Endothelial cell (in vitro differentiated cells): Measurements from ENCODE around the gene PTPRM. TPM values are rescaled to one million over a fixed set of nuclear protein-coding genes. Genes with fewer than 3 reads are reported as not detected.

Experiments
- DNase-seq: peaks from one replicate; pipeline ENCODE4 v3.0.0; 2021; ENCODE audit warnings: low spot score
- H3K27ac Mint-ChIP-seq: one replicate; pipeline ENCODE4 v1.8.0; 2021; ENCODE audit warnings: mixed read lengths, inconsistent platforms; ENCODE audit not compliant: unreplicated experiment
- H3K27me3 Mint-ChIP-seq: one replicate; pipeline ENCODE4 v1.8.0; 2021; ENCODE audit warnings: mild to moderate bottlenecking, moderate library complexity, mixed read lengths, inconsistent platforms; ENCODE audit not compliant: unreplicated experiment
- H3K36me3 Mint-ChIP-seq: one replicate; pipeline ENCODE4 v1.8.0; 2021; ENCODE audit warnings: mild to moderate bottlenecking, low read depth, mixed read lengths, inconsistent platforms; ENCODE audit not compliant: unreplicated experiment
- H3K4me1 Mint-ChIP-seq: one replicate; pipeline ENCODE4 v1.8.0; 2021; ENCODE audit warnings: mild to moderate bottlenecking, mixed read lengths, inconsistent platforms; ENCODE audit not compliant: unreplicated experiment
- H3K4me3 Mint-ChIP-seq: one replicate; pipeline ENCODE4 v1.8.0; 2021; ENCODE audit warnings: mild to moderate bottlenecking, mixed read lengths, inconsistent platforms; ENCODE audit not compliant: unreplicated experiment
- H3K9me3 Mint-ChIP-seq: one replicate; pipeline ENCODE4 v1.8.0; 2021; ENCODE audit warnings: mixed read lengths, inconsistent platforms; ENCODE audit not compliant: unreplicated experiment
- CTCF ChIP-seq: fragments of 200-600 bp; sonication (generic); IDR thresholded peaks from one replicate; pipeline ENCODE4 v1.5.0; 2021; ENCODE audit warnings: antibody characterized with exemption; ENCODE audit not compliant: unreplicated experiment
- total RNA-seq: library from RNA; stranded (reverse); fragmentation: NEBNext Ultra II Directional; extraction: Animal tissue kit (Norgen Biotek cat#: 25700); gene quantifications from one replicate; pipeline ENCODE4 v1.2.1, GENCODE V29; 2021; ENCODE audit not compliant: unreplicated experiment

PTPRM gene
- total RNA-seq, 1 donor from 2014 or later, result 284 TPM

GRCh38 chr18:7908681-7909299, 341.7 kb downstream of the PTPRM start:
- no peak for DNase-seq
- Mint-ChIP-seq H3K9me3 (no peaks in the 10 kb centered on the region), H3K36me3 (peaks cover 5% of the 10 kb centered on the region), H3K27ac (no peak overlapping the region), H3K27me3 (peaks cover 5% of the 10 kb centered on the region), H3K4me1 (peaks cover under 1% of the 10 kb centered on the region), H3K4me3 (no peak overlapping the region)
- TF ChIP-seq CTCF, result no peak

- H3K27ac Mint-ChIP-seq, result no peak overlapping the region
- no peaks in the 10 kb centered on the region for H3K36me3 Mint-ChIP-seq
These were observed 347.9 kb downstream of the PTPRM start for GRCh38 chr18:7914834-7915670.

GRCh38 chr18:7918701-7919100, 351.6 kb downstream of the PTPRM start:
- TF ChIP-seq CTCF, result no peak
- Mint-ChIP-seq H3K36me3 (no peaks in the 10 kb centered on the region), H3K9me3 (no peaks in the 10 kb centered on the region), H3K4me1 (peaks cover 26% of the 10 kb centered on the region), H3K27me3 (peaks cover 1% of the 10 kb centered on the region), H3K4me3 (no peak overlapping the region), H3K27ac (no peak overlapping the region)
- no peak for DNase-seq

More at GRCh38 chr18:7914834-7915670, 347.9 kb downstream of the PTPRM start:
- no peaks in the 10 kb centered on the region for H3K9me3 Mint-ChIP-seq
- H3K4me1 Mint-ChIP-seq, result peaks cover 8% of the 10 kb centered on the region
- no peak for DNase-seq
- no peak overlapping the region for H3K4me3 Mint-ChIP-seq
- H3K27me3 Mint-ChIP-seq, result no peaks in the 10 kb centered on the region
- TF ChIP-seq CTCF, result no peak

- Mint-ChIP-seq H3K4me3 (no peak overlapping the region), H3K4me1 (peaks cover 31% of the 10 kb centered on the region), H3K27ac (no peak overlapping the region), H3K9me3 (no peaks in the 10 kb centered on the region), H3K27me3 (peaks cover 2% of the 10 kb centered on the region), H3K36me3 (no peaks in the 10 kb centered on the region)
- no peak for TF ChIP-seq CTCF
- DNase-seq, result no peak
These were observed 352.4 kb downstream of the PTPRM start for GRCh38 chr18:7919565-7919964.
